H1 (cell line): ENCODE results near the gene CAMK2B. TPM values are rescaled to one million over a fixed set of nuclear protein-coding genes. Genes with fewer than 3 reads are reported as not detected.

Experiments
- CTCF ChIA-PET: fragments of 300-600 bp; sonication (Branson Sonifier 250); formaldehyde crosslinking; loops from one replicate; lab custom pipeline; 2021; ENCODE audit not compliant: partially characterized antibody; lab: Charles Lee
- POLR2A ChIA-PET: fragments of 300-600 bp; sonication (Branson Sonifier 250); formaldehyde crosslinking; loops from one replicate; lab custom pipeline; 2021; ENCODE audit warnings: inconsistent platforms; ENCODE audit not compliant: partially characterized antibody; lab: Charles Lee
- DNase-seq, 2 experiments: peaks; one replicate each; pipeline versions ENCODE4 v3.0.0 to v3.0.0-alpha.2; 2010 to 2022; ENCODE audit warnings: low spot score in 2 of 2, low read depth in 1 of 2, mixed read lengths in 1 of 2
- FAIRE-seq: peaks from 2 replicates; lab custom pipeline; 2011; peaks lifted over from hg19 to GRCh38; lab: Jason Lieb, UNC
- H2AFZ ChIP-seq: 2 replicates; pipeline ENCODE4 v1.8.1; 2012; ENCODE audit warnings: low read length, inconsistent platforms
- H2AK5ac ChIP-seq: 2 replicates; pipeline ENCODE4 v1.6.1; 2013; ENCODE audit warnings: low read depth, low read length
- H2BK120ac ChIP-seq: replicated peaks from 2 replicates; pipeline ENCODE3; 2013; ENCODE audit warnings: low read depth, low read length, inconsistent platforms
- H2BK12ac ChIP-seq: 2 replicates; pipeline ENCODE4 v1.6.1; 2013; ENCODE audit warnings: low read depth, low read length
- H2BK15ac ChIP-seq: 2 replicates; pipeline ENCODE4 v1.6.1; 2013; ENCODE audit warnings: low read length
- H2BK20ac ChIP-seq: 2 replicates; pipeline ENCODE4 v1.6.1; 2013; ENCODE audit warnings: low read length
- H2BK5ac ChIP-seq: 2 replicates; pipeline ENCODE4 v1.6.1; 2013; ENCODE audit warnings: low read depth, low read length
- H3K14ac ChIP-seq: 2 replicates; pipeline ENCODE4 v1.6.1; 2013; ENCODE audit warnings: inconsistent platforms; ENCODE audit not compliant: insufficient read length
- H3K18ac ChIP-seq: 2 replicates; pipeline ENCODE4 v1.6.1; 2013; ENCODE audit warnings: low read length; ENCODE audit errors: extremely low read depth
- H3K23ac ChIP-seq: 2 replicates; pipeline ENCODE4 v1.6.1; 2013; ENCODE audit warnings: inconsistent platforms; ENCODE audit not compliant: insufficient read length
- H3K23me2 ChIP-seq: 2 replicates; pipeline ENCODE4 v1.6.1; 2013; ENCODE audit warnings: low read depth, low read length
- H3K27ac ChIP-seq: 2 replicates; pipeline ENCODE4 v1.6.1; 2011; ENCODE audit warnings: low read depth, low read length, inconsistent platforms
- H3K27me3 ChIP-seq, 4 experiments: replicated peaks in 1 of 4; 1 replicate in 1 of 4; 2 replicates in 3 of 4; pipeline versions ENCODE4 v1.6.1 to v1.8.1; 2011 to 2013; ENCODE audit warnings: low read length in 3 of 4, mild to moderate bottlenecking in 3 of 4, inconsistent platforms in 2 of 4, mixed read lengths in 2 of 4, moderate library complexity in 1 of 4; ENCODE audit not compliant: control insufficient read depth in 3 of 4, insufficient read depth in 3 of 4; ENCODE audit errors: extremely low read depth in 1 of 4
- H3K36me3 ChIP-seq, 4 experiments: 2 replicates each; pipeline versions ENCODE4 v1.6.1 to v1.8.1; 2011 to 2013; ENCODE audit warnings: mild to moderate bottlenecking in 4 of 4, low read length in 3 of 4, moderate library complexity in 2 of 4, control low read depth in 1 of 4, inconsistent platforms in 1 of 4; ENCODE audit not compliant: insufficient read depth in 4 of 4, control insufficient read depth in 2 of 4
- H3K4ac ChIP-seq: replicated peaks from 2 replicates; pipeline ENCODE3; 2013; ENCODE audit warnings: low read length, low read depth, mixed read lengths, inconsistent platforms; ENCODE audit not compliant: insufficient read length
- H3K4me1 ChIP-seq, 4 experiments: replicated peaks in 1 of 4; 1 replicate in 1 of 4; 2 replicates in 3 of 4; pipeline versions ENCODE4 v1.6.1 to v1.8.1; 2011 to 2013; ENCODE audit warnings: low read length in 3 of 4, inconsistent platforms in 2 of 4, mixed read lengths in 1 of 4; ENCODE audit not compliant: insufficient read depth in 4 of 4, control insufficient read depth in 3 of 4
- H3K4me2 ChIP-seq, 2 experiments: 2 replicates each; pipeline versions ENCODE4 v1.6.1 to v1.8.1; 2011 to 2013; ENCODE audit warnings: low read depth in 2 of 2, low read length in 2 of 2, control low read depth in 1 of 2, inconsistent platforms in 1 of 2, mild to moderate bottlenecking in 1 of 2; ENCODE audit not compliant: insufficient read depth in 1 of 2
- H3K4me3 ChIP-seq, 4 experiments: fragments of 200-600, 300-600 bp in 1 of 4; sonication (generic), shearing (Covaris generic), sonication (Bioruptor Twin) in 1 of 4; 2 replicates each; pipeline versions ENCODE4 v1.5.1 to v1.8.1; 2011 to 2016; ENCODE audit warnings: low read length in 4 of 4, low read depth in 3 of 4, control low read depth in 2 of 4, inconsistent platforms in 2 of 4, mild to moderate bottlenecking in 2 of 4, mixed read lengths in 1 of 4, moderate library complexity in 1 of 4; ENCODE audit not compliant: insufficient read depth in 2 of 4; ENCODE audit errors: extremely low read depth in 1 of 4
- H3K56ac ChIP-seq: replicated peaks from 2 replicates; pipeline ENCODE3; 2013; ENCODE audit warnings: low read depth, mild to moderate bottlenecking, mixed read lengths, low read length, inconsistent platforms; ENCODE audit not compliant: insufficient read length
- H3K79me1 ChIP-seq: 2 replicates; pipeline ENCODE4 v1.6.1; 2013; ENCODE audit warnings: low read depth, low read length, control low read depth
- H3K79me2 ChIP-seq, 2 experiments: 2 replicates each; pipeline versions ENCODE4 v1.6.1 to v1.8.1; 2012 to 2013; ENCODE audit warnings: low read length in 2 of 2, mild to moderate bottlenecking in 2 of 2, inconsistent platforms in 1 of 2; ENCODE audit not compliant: insufficient read depth in 2 of 2, control insufficient read depth in 1 of 2
- H3K9ac ChIP-seq, 4 experiments: replicated peaks in 1 of 4; 1 replicate in 1 of 4; 2 replicates in 3 of 4; pipeline versions ENCODE4 v1.6.1 to v1.8.1; 2011 to 2013; ENCODE audit warnings: low read depth in 3 of 4, low read length in 3 of 4, control low read depth in 2 of 4, mild to moderate bottlenecking in 2 of 4, moderate library complexity in 2 of 4, inconsistent platforms in 1 of 4; ENCODE audit errors: extremely low read depth in 1 of 4
- H3K9me3 ChIP-seq, 2 experiments: 2 replicates each; pipeline versions ENCODE4 v1.6.1 to v1.8.1; 2012 to 2013; ENCODE audit warnings: mild to moderate bottlenecking in 2 of 2, moderate library complexity in 2 of 2, control low read depth in 1 of 2, inconsistent platforms in 1 of 2, low read depth in 1 of 2, low read length in 1 of 2, mixed read lengths in 1 of 2; ENCODE audit not compliant: insufficient read depth in 2 of 2
- H4K20me1 ChIP-seq, 2 experiments: replicated peaks in 1 of 2; 2 replicates each; pipeline versions ENCODE3 to v1.8.1; 2011 to 2013; ENCODE audit warnings: inconsistent platforms in 2 of 2, low read length in 2 of 2, mild to moderate bottlenecking in 1 of 2; ENCODE audit not compliant: insufficient read depth in 2 of 2, control insufficient read depth in 1 of 2
- H4K5ac ChIP-seq: 2 replicates; pipeline ENCODE4 v1.6.1; 2013; ENCODE audit warnings: low read length, low read depth, mixed read lengths, inconsistent platforms; ENCODE audit not compliant: insufficient read length
- H4K8ac ChIP-seq: 2 replicates; pipeline ENCODE4 v1.8.0; 2013; ENCODE audit warnings: mild to moderate bottlenecking, moderate library complexity, low read length, inconsistent platforms; ENCODE audit not compliant: insufficient read depth; ENCODE audit errors: extremely low read depth
- H4K91ac ChIP-seq: replicated peaks from 2 replicates; pipeline ENCODE3; 2013; ENCODE audit warnings: low read length, mixed read lengths, inconsistent platforms; ENCODE audit not compliant: insufficient read length
- ASH2L ChIP-seq: fragments of 200-600, 300-600 bp; sonication (generic); IDR thresholded peaks from one replicate; pipeline ENCODE4 v1.7.1; 2017; ENCODE audit warnings: low read length
- BACH1 ChIP-seq: IDR thresholded peaks from 2 replicates; pipeline ENCODE4 v1.6.1; 2012; ENCODE audit warnings: low read length, improper control_type of control experiment
- CBX5 ChIP-seq: fragments of 300-800, 300-1000 bp; sonication (generic); IDR thresholded peaks from 2 replicates; pipeline ENCODE4 v1.7.1; 2016; ENCODE audit warnings: antibody characterized with exemption, low read length, low read depth
- EGR1 ChIP-seq: IDR thresholded peaks from 2 replicates; pipeline ENCODE4 v1.6.1; 2011; ENCODE audit warnings: low read depth, low read length, borderline replicate concordance
- FOSL1 ChIP-seq: IDR thresholded peaks from 2 replicates; pipeline ENCODE4 v1.6.1; 2011; ENCODE audit warnings: mild to moderate bottlenecking, low read depth, low read length, moderate library complexity; ENCODE audit not compliant: insufficient read depth
- JUN ChIP-seq: IDR thresholded peaks from 2 replicates; pipeline ENCODE4 v1.6.1; 2011; ENCODE audit warnings: low read depth, mild to moderate bottlenecking, improper control_type of control experiment, low read length
- JUND ChIP-seq: IDR thresholded peaks from 2 replicates; pipeline ENCODE4 v1.6.1; 2011; ENCODE audit warnings: mild to moderate bottlenecking, improper control_type of control experiment, low read length
- KDM1A ChIP-seq: fragments of 200-600, 300-600 bp; sonication (generic); IDR thresholded peaks from 2 replicates; pipeline ENCODE4 v1.7.1; 2016; ENCODE audit warnings: mild to moderate bottlenecking, low read length, borderline replicate concordance
- KDM5A ChIP-seq: fragments of 200-600 bp; IDR thresholded peaks from 2 replicates; pipeline ENCODE4 v1.7.1; 2012; ENCODE audit warnings: mild to moderate bottlenecking, low read length, inconsistent platforms, mixed read lengths
- MAFK ChIP-seq: IDR thresholded peaks from 2 replicates; pipeline ENCODE4 v1.6.1; 2012; ENCODE audit warnings: low read depth, mild to moderate bottlenecking, improper control_type of control experiment, low read length
- PHF8 ChIP-seq: fragments of 200-600 bp; sonication (generic); conservative IDR thresholded peaks from 2 replicates; pipeline ENCODE4 v1.7.1; 2012; ENCODE audit warnings: low read depth, mild to moderate bottlenecking, inconsistent platforms, low read length, moderate library complexity
- RNF2 ChIP-seq: fragments of 200-900, 300-1000 bp; sonication (generic); IDR thresholded peaks from 2 replicates; pipeline ENCODE4 v1.7.1; 2016; ENCODE audit warnings: borderline replicate concordance, low read depth, mild to moderate bottlenecking, antibody characterized with exemption, low read length; ENCODE audit not compliant: poor library complexity, severe bottlenecking; ENCODE audit errors: missing control alignments
- SIN3A ChIP-seq, 2 experiments: IDR thresholded peaks in 1 of 2; conservative IDR thresholded peaks in 1 of 2; 2 replicates each; pipeline ENCODE4 v1.6.1; 2011 to 2012; ENCODE audit warnings: low read length in 2 of 2, improper control_type of control experiment in 1 of 2, low read depth in 1 of 2, mild to moderate bottlenecking in 1 of 2
- SIRT6 ChIP-seq: IDR thresholded peaks from one replicate; pipeline ENCODE4 v1.7.1; 2012; ENCODE audit warnings: low read length, inconsistent platforms
- WGBS, 2 experiments: shearing (Covaris generic) in 1 of 2; methylation state at CpG; one replicate each; pipeline versions ENCODE4 v1.1.6 to v1.1.7; 2013 to 2015; ENCODE audit warnings: low lambda C conversion rate in 2 of 2, mixed read lengths in 2 of 2, inconsistent platforms in 1 of 2, low coverage in 1 of 2, missing lambda C conversion rate in 1 of 2; ENCODE audit not compliant: insufficient replicate concordance in 2 of 2, insufficient coverage in 1 of 2, insufficient read length in 1 of 2; ENCODE audit errors: extremely low coverage in 1 of 2, missing lambda C conversion rate in 1 of 2; 5-methylcytosine and 5-hydroxymethylcytosine counted together
- polyA plus RNA-seq, 7 experiments: library from polyadenylated mRNA; depleted of rRNA in 3 of 7; stranded (reverse) in 5 of 7; unstranded in 2 of 7; fragments of >200 nt in 5 of 7; fragments of 200-250 nt in 2 of 7; gene quantifications; 1 replicate in 5 of 7; 2 replicates in 1 of 7; 4 replicates in 1 of 7; pipeline versions ENCODE4 v1.2.1 to v1.2.3, GENCODE V29; 2011 to 2013; ENCODE audit warnings: missing spikeins in 2 of 7, mixed read lengths in 2 of 7
- total RNA-seq: library from RNA; stranded (reverse); fragmentation: NEBNext Ultra II Directional; extraction: Animal tissue kit (Norgen Biotek cat#: 25700); gene quantifications from 2 replicates; pipeline ENCODE4 v1.2.1, GENCODE V29; 2021

CAMK2B gene
- total and polyA plus RNA-seq, 2 of the 8 experiments (the other 6 are each of a cell fraction or from before 2014, with no cell fraction given): 0.05 to 0.15 TPM

DNA sequence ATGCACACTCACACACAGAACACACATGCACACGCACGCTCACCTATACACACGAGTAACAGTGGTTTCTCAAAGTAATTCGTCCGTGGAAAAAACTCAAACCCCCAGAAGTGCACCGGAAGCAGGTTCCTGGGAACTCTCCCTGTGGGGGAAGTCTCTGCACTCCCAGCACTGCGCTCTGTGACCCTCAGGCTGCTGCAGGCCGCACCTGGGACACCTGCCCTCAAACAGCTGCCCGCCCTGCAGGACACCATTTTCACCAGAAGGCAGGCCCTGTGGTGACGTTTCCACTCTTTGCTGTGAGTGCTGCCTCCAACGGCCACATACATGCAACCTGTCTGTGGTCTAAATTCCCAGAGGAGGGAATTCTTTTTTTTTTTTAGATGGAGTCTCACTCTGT, 103.3 kb downstream of the CAMK2B start:
- no peak overlapping the region for H3K18ac ChIP-seq
- no peak overlapping the region for H3K4me3 ChIP-seq
- no peaks in the 10 kb centered on the region for H3K79me2 ChIP-seq
- no peak overlapping the region for H2BK120ac ChIP-seq
- H4K20me1 ChIP-seq: no peaks in the 10 kb centered on the region
- H3K4me2 ChIP-seq: no peak overlapping the region
- no peaks in the 10 kb centered on the region; a peak in 1 of 4 replicates for H3K9me3 ChIP-seq
- H3K14ac ChIP-seq: no peak overlapping the region
- H3K23me2 ChIP-seq: no peaks in the 10 kb centered on the region; the same call in 1 of the 2 replicates
- H2BK12ac ChIP-seq: no peak overlapping the region; the same call in 1 of the 2 replicates
- no peaks in the 10 kb centered on the region for H3K36me3 ChIP-seq
- H3K27ac ChIP-seq: no peak overlapping the region
- CTCF ChIA-PET: interaction anchor here (0.6 to 4.8 kb wide), 4 partner anchors 8 to 380 kb away, joined by 3 to 35 read pairs (median 4); partner anchors contain the start of gene NUDCD3
- DNase-seq (no peak), FAIRE-seq (no peak)
- H3K23ac ChIP-seq: no peak overlapping the region
- H2AK5ac ChIP-seq: no peak overlapping the region
- H3K9ac ChIP-seq: no peak overlapping the region
- POLR2A ChIA-PET: interaction anchor here (1.4 kb wide), 1 partner anchor 9 kb away, joined by 5 read pairs; no protein-coding TSS in a partner anchor
- no peak overlapping the region for H4K91ac ChIP-seq
- H2AFZ ChIP-seq: no peak overlapping the region
- no peak overlapping the region for H2BK15ac ChIP-seq
- H2BK5ac ChIP-seq: no peak overlapping the region
- 76% methylated on average over 11 of the region's 11 CpGs; no CpG with 5 or more reads in 1 of the 2 experiments for WGBS, 2 experiments
- H3K4ac ChIP-seq: no peak overlapping the region
- no peak overlapping the region; the same call in 1 of the 2 replicates for H4K8ac ChIP-seq
- TF ChIP-seq SIRT6 (no peak), RNF2 (no peak), JUN (no peak), KDM1A (no peak), FOSL1 (no peak), PHF8 (no peak), MAFK (no peak), BACH1 (no peak), KDM5A (no peak), CBX5 (no peak), EGR1 (no peak), SIN3A (conservative IDR thresholded peaks at IDR 0.05 in 1 of 2, IDR thresholded peaks at IDR 0.05 in 1 of 2; ENCODE audit: low read depth in 1 of 2, low read length in 2 of 2) (no peak), JUND (no peak), ASH2L (no peak)
- H2BK20ac ChIP-seq: no peak overlapping the region
- H3K4me1 ChIP-seq: peaks cover 0 to 32% (median 12%) of the 10 kb centered on the region in 4 experiments; a peak in 6 of 7 replicates
- no peaks in the 10 kb centered on the region for H3K27me3 ChIP-seq
- H4K5ac ChIP-seq: no peak overlapping the region
- H3K56ac ChIP-seq: no peak overlapping the region
- no peaks in the 10 kb centered on the region for H3K79me1 ChIP-seq
